HL-60 (cell line): ENCODE data around the gene PITPNM3.

Experiments used
- DNase-seq, 2 experiments: peaks; one replicate each; pipeline ENCODE4 v3.0.0-alpha.2; 2010 to 2020; ENCODE audit warnings: low read depth in 1 of 2, low spot score in 1 of 2
- H3K27ac ChIP-seq: fragments of 250-450 bp; sonication (Bioruptor Pico); replicated peaks from 2 replicates; pipeline ENCODE4 v1.5.1; 2020; ENCODE audit warnings: mild to moderate bottlenecking, moderate library complexity
- H3K27me3 ChIP-seq: fragments of 250-450 bp; sonication (Bioruptor Pico); 2 replicates; pipeline ENCODE4 v1.5.1; 2021; ENCODE audit warnings: mild to moderate bottlenecking, moderate library complexity; ENCODE audit not compliant: insufficient read depth, poor library complexity, severe bottlenecking
- H3K4me3 ChIP-seq: replicated peaks from 2 replicates; pipeline ENCODE4 v1.5.1; 2011; ENCODE audit warnings: mild to moderate bottlenecking, control low read depth, low read length; ENCODE audit not compliant: insufficient read depth
- CTCF ChIP-seq: IDR thresholded peaks from one replicate; pipeline ENCODE4 v1.5.1; 2011; ENCODE audit warnings: low read length, control low read depth, inconsistent platforms; ENCODE audit not compliant: insufficient read depth
- GABPA ChIP-seq: IDR thresholded peaks from 2 replicates; pipeline ENCODE4 v1.6.1; 2012; ENCODE audit warnings: low read depth
- POLR2AphosphoS5 ChIP-seq: IDR thresholded peaks from 2 replicates; pipeline ENCODE4 v1.6.1; 2012; ENCODE audit warnings: low read depth
- REST ChIP-seq: IDR thresholded peaks from 2 replicates; pipeline ENCODE4 v1.6.1; 2012; ENCODE audit warnings: low read depth; ENCODE audit not compliant: insufficient replicate concordance
- SPI1 ChIP-seq: IDR thresholded peaks from 2 replicates; pipeline ENCODE4 v1.6.1; 2012; ENCODE audit warnings: low read depth, mild to moderate bottlenecking, borderline replicate concordance

PITPNM3 gene

GRCh38 chr17:6448473-6448872 is 107.9 kb downstream of the PITPNM3 start:
- no peak overlapping the region for H3K4me3 ChIP-seq
- TF ChIP-seq POLR2AphosphoS5, result no peak
- TF ChIP-seq GABPA, result no peak
- TF ChIP-seq CTCF, result no peak
- no peak for TF ChIP-seq REST
- no peaks in the 10 kb centered on the region for H3K27me3 ChIP-seq
- no peak overlapping the region for H3K27ac ChIP-seq
- no peak for DNase-seq

- no peak for TF ChIP-seq GABPA
- TF ChIP-seq CTCF, result no peak
- no peak for TF ChIP-seq POLR2AphosphoS5
- no peak for TF ChIP-seq SPI1
- no peak for TF ChIP-seq REST
- Histone ChIP-seq H3K27ac (no peak overlapping the region), H3K4me3 (no peak overlapping the region), H3K27me3 (no peaks in the 10 kb centered on the region)
- no peak for DNase-seq
Observed at GRCh38 chr17:6446516-6447100, 109.7 kb downstream of the PITPNM3 start.

GRCh38 chr17:6444571-6445335 is 111.6 kb downstream of the PITPNM3 start:
- H3K4me3 ChIP-seq, result no peak overlapping the region
- no peak overlapping the region for H3K27ac ChIP-seq
- TF ChIP-seq GABPA, result no peak
- no peak for TF ChIP-seq POLR2AphosphoS5
- TF ChIP-seq REST, result no peak
- TF ChIP-seq SPI1, result no peak
- no peak for TF ChIP-seq CTCF
- no peak for DNase-seq
- H3K27me3 ChIP-seq, result no peaks in the 10 kb centered on the region
